Retinal pigment epithelial cell (primary cell): ENCODE results near the gene DNPH1.

ENCODE experiments used
- DNase-seq: peaks from one replicate; pipeline ENCODE4 v3.0.0-alpha.2; 2010; ENCODE audit warnings: low read depth
- H3K4me3 ChIP-seq: 2 replicates; pipeline ENCODE4 v1.5.1; 2011; ENCODE audit warnings: mild to moderate bottlenecking, low read length, control low read depth, moderate library complexity
- TF ChIP-seq, protein P1 (sequence below): conservative IDR thresholded peaks from 2 replicates; pipeline ENCODE4 v1.5.1; 2011; ENCODE audit warnings: low read depth, low read length, control low read depth, inconsistent platforms

The DNPH1 gene

DNA sequence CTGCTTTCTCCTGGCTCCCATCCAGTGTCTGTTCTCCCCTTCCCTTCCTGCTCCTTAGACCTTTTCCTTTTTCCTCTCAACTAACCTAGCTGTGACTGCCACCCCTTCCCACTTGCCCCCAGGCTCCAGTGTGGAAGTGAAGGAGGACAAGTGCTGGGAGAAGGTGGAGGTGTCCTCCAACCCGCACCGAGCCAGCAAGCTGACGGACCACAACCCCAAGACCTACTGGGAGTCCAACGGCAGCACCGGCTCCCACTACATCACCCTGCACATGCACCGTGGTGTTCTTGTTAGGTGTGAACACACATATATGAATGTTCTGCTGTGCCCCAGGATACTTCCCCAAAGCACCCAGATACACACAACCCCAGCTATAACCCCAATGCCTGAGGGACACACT, 28.7 kb downstream of the DNPH1 start:
- no peak overlapping the region for H3K4me3 ChIP-seq
- no peak for DNase-seq
- TF ChIP-seq, protein P1, sequence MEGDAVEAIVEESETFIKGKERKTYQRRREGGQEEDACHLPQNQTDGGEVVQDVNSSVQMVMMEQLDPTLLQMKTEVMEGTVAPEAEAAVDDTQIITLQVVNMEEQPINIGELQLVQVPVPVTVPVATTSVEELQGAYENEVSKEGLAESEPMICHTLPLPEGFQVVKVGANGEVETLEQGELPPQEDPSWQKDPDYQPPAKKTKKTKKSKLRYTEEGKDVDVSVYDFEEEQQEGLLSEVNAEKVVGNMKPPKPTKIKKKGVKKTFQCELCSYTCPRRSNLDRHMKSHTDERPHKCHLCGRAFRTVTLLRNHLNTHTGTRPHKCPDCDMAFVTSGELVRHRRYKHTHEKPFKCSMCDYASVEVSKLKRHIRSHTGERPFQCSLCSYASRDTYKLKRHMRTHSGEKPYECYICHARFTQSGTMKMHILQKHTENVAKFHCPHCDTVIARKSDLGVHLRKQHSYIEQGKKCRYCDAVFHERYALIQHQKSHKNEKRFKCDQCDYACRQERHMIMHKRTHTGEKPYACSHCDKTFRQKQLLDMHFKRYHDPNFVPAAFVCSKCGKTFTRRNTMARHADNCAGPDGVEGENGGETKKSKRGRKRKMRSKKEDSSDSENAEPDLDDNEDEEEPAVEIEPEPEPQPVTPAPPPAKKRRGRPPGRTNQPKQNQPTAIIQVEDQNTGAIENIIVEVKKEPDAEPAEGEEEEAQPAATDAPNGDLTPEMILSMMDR, result no peak

DNA sequence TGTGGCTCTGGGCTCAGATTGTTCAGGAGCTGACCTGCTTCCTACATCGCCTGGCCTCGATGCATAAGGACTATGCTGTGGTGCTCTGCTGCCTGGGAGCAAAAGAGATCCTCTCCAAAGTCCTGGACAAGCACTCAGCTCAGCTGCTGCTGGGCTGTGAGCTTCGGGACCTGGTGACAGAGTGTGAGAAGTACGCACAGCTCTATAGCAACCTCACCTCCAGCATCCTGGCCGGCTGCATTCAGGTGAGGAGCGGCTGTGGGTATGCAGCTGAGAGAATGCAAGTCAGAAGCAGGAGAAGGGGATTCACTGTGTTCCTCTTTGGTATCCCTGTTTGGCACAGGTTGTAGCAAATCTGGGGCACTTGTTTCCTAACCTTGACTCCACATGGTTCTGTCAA, 29.4 kb downstream of the DNPH1 start:
- TF ChIP-seq, protein P1, result no peak
- DNase-seq, result no peak
- no peak overlapping the region for H3K4me3 ChIP-seq

DNA sequence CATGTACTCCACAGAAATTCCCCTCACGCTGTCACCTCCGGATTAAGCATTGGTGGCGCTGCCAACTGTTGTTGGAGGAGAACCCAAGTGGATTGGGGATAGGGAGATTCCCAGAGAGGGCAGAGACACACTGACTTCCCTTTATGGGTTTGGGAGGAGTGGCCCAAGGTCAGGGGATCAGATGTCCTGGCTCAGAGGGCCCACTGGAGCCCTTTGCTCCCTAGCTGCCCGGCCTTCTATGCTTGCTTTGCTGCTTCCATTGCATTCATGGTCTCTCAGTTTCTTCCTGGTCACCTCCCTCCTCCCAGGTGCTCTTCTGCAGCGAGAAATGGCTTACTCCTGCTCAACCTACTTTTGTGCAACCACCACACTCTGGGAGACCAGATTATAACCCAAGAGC, 32.9 kb downstream of the DNPH1 start:
- no peak for DNase-seq
- TF ChIP-seq, protein P1, result no peak
- no peak overlapping the region for H3K4me3 ChIP-seq

DNA sequence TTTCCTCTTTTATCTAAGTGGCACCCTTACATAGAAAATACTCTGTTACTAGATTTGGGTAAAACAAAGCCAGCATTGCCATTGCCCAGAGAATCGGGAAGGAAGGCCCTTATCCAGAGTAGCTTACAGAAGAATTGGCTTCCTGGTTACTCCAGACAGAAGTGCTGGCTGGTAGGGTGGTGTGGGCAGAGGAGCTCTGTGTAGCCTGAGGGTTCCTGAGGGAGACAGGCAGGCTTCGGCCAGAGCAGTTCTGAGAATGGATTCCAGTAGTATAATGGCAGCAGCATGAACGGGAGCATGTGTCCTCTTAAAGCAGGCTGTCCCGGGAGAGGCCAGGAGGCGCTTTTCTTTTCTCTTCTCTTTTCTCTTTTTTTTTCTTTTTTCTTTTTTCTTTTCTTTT, 35.4 kb downstream of the DNPH1 start:
- TF ChIP-seq, protein P1, result no peak
- no peak for DNase-seq
- no peak overlapping the region for H3K4me3 ChIP-seq

DNA sequence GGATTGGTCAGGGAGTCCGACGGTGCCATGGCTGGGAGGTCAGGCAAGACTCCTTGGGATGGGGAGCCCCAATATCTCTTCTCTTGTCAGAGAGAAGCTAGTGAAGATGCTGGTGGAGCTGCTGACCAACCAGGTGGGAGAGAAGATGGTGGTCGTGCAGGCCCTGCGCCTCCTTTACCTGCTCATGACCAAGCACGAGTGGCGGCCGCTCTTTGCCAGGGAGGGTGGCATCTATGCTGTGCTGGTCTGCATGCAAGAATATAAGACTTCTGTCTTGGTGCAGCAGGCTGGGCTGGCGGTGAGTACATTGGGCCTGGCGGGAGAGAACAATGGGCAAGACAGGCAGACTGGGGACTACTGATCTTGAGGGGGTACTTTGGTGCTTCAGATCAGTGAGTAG, 36.4 kb downstream of the DNPH1 start:
- TF ChIP-seq, protein P1, result no peak
- no peak for DNase-seq
- no peak overlapping the region for H3K4me3 ChIP-seq

DNA sequence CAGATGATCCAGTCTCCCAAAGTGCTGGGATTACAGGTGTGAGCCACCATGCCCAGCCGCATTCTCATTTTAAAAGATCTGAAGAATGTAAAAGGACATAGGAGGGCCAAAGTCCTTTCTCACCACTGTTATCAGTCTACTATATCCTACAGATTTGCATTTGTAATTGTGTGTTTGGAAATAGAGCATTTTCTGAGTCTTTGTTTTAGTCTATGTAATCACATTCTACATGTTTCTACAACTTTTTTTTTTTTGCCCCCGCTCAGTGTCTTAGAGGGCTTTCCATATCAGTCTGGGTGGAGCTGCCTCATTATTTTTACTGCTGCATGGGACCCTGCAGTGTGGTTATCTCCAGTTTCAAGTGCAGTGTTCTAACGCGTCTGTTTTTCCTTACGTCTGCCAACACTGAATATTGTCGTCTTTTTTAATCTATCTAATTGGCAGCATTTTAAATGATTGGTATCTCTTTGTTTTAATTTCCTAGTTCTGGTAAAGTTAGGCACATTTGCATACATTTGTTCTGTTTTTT, 39.4 kb downstream of the DNPH1 start:
- H3K4me3 ChIP-seq, result no peak overlapping the region
- TF ChIP-seq, protein P1, result no peak
- DNase-seq, result no peak

DNA sequence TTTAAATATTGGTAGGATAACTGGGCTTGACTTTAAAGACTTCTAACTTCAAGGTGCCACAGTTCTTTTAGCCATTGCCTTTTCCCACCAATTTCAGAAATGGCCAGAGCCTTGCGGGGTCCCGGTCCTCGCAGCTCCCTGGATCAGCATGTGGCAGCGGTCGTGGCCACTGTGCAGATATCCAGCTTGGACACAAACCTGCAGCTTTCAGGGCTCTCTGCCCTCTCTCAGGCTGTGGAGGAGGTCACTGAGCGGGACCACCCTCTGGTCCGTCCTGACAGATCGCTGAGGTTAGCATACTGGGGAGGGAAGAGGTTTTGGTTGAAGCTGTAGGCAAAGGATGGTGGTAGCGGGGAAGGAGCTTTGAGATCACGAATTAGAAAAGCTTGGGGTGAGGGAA, 40.9 kb downstream of the DNPH1 start:
- H3K4me3 ChIP-seq, result no peak overlapping the region
- TF ChIP-seq, protein P1, result no peak
- no peak for DNase-seq
